Endothelial cell of umbilical vein (primary cell): Measurements from ENCODE around the gene TOMM20. TPM values are rescaled to one million over a fixed set of nuclear protein-coding genes. Genes with fewer than 3 reads are reported as not detected.

Source experiments
- BruUV-seq: library from RNA; stranded (reverse); fragments of 400-500 nt; replicated peaks from 2 replicates; lab custom pipeline; 2021; lab: Mats Ljungman, UMichigan
- CTCF ChIA-PET: fragments of 300-600, 350-600 bp; sonication (Branson Sonifier 250); formaldehyde crosslinking; loops from one replicate; lab custom pipeline; 2021; ENCODE audit warnings: antibody characterized with exemption, inconsistent platforms; lab: Charles Lee
- POLR2A ChIA-PET: fragments of 300-600, 350-600 bp; sonication (Branson Sonifier 250); formaldehyde crosslinking; loops from one replicate; lab custom pipeline; 2021; ENCODE audit warnings: antibody characterized with exemption, inconsistent platforms; lab: Charles Lee
- DNase-seq: peaks from one replicate; pipeline ENCODE4 v3.0.0-alpha.2; 2011; ENCODE audit warnings: low read depth, low spot score
- FAIRE-seq: peaks from 2 replicates; lab custom pipeline; 2011; peaks lifted over from hg19 to GRCh38; lab: Jason Lieb, UNC
- H2AFZ ChIP-seq: 2 replicates; pipeline ENCODE4 v1.6.0; 2012; ENCODE audit warnings: low read depth, low read length, control low read depth, inconsistent platforms
- H3K27ac ChIP-seq: 2 replicates; pipeline ENCODE4 v1.5.1; 2011; ENCODE audit warnings: low read depth, mild to moderate bottlenecking, control low read depth, low read length, moderate library complexity; ENCODE audit not compliant: insufficient read depth
- H3K27me3 ChIP-seq, 2 experiments: 2 replicates each; pipeline versions ENCODE4 v1.6.0 to v1.6.1; 2011; ENCODE audit warnings: low read length in 2 of 2, mixed read lengths in 1 of 2; ENCODE audit not compliant: control insufficient read depth in 2 of 2, insufficient read depth in 2 of 2
- H3K36me3 ChIP-seq, 2 experiments: 2 replicates in 1 of 2; 3 replicates in 1 of 2; pipeline ENCODE4 v1.5.1; 2011; ENCODE audit warnings: low read length in 2 of 2, mild to moderate bottlenecking in 1 of 2, moderate library complexity in 1 of 2; ENCODE audit not compliant: control insufficient read depth in 2 of 2, insufficient read depth in 2 of 2; ENCODE audit errors: extremely low read depth in 1 of 2
- H3K4me1 ChIP-seq: 3 replicates; pipeline ENCODE4 v1.5.1; 2011; ENCODE audit warnings: mild to moderate bottlenecking, low read length; ENCODE audit not compliant: control insufficient read depth, insufficient read depth; ENCODE audit errors: extremely low read depth
- H3K4me2 ChIP-seq: 2 replicates; pipeline ENCODE4 v1.6.1; 2011; ENCODE audit warnings: low read length, control low read depth, mixed read lengths; ENCODE audit not compliant: insufficient read depth
- H3K4me3 ChIP-seq, 3 experiments: fragments of 200-600 bp in 1 of 3; sonication (generic), shearing (Covaris generic) in 1 of 3; replicated peaks in 1 of 3; 2 replicates each; pipeline ENCODE4 v1.5.1; 2011 to 2016; ENCODE audit warnings: control low read depth in 3 of 3, low read length in 3 of 3, mild to moderate bottlenecking in 2 of 3, inconsistent platforms in 1 of 3, low read depth in 1 of 3, moderate library complexity in 1 of 3; ENCODE audit not compliant: insufficient read depth in 1 of 3
- H3K79me2 ChIP-seq: 2 replicates; pipeline ENCODE4 v1.6.0; 2012; ENCODE audit warnings: low read length, inconsistent platforms; ENCODE audit not compliant: control insufficient read depth, insufficient read depth
- H3K9ac ChIP-seq: replicated peaks from 2 replicates; pipeline ENCODE3; 2011; ENCODE audit warnings: low read length, control low read depth; ENCODE audit not compliant: insufficient read depth; ENCODE audit errors: extremely low read depth
- H3K9me1 ChIP-seq: replicated peaks from 3 replicates; pipeline ENCODE4 v1.6.0; 2011; ENCODE audit warnings: mild to moderate bottlenecking, low read length; ENCODE audit not compliant: control insufficient read depth, insufficient read depth; ENCODE audit errors: extremely low read depth
- H3K9me3 ChIP-seq: replicated peaks from 2 replicates; pipeline ENCODE4 v1.5.1; 2012; ENCODE audit warnings: low read length, inconsistent platforms; ENCODE audit not compliant: control insufficient read depth, insufficient read depth
- H4K20me1 ChIP-seq: replicated peaks from 2 replicates; pipeline ENCODE3; 2011; ENCODE audit warnings: mild to moderate bottlenecking, low read length; ENCODE audit not compliant: control insufficient read depth, insufficient read depth; ENCODE audit errors: extremely low read depth
- EZH2 ChIP-seq: IDR thresholded peaks from 2 replicates; pipeline ENCODE4 v1.6.1; 2012; ENCODE audit warnings: borderline replicate concordance, low read depth, mild to moderate bottlenecking, moderate library complexity, low read length, inconsistent platforms; ENCODE audit not compliant: severe bottlenecking
- FOS ChIP-seq: IDR thresholded peaks from 2 replicates; pipeline ENCODE4 v1.6.1; 2011; ENCODE audit warnings: mild to moderate bottlenecking, low read length, moderate library complexity, borderline replicate concordance; ENCODE audit not compliant: insufficient read depth
- GATA2 ChIP-seq: IDR thresholded peaks from 2 replicates; pipeline ENCODE4 v1.7.0; 2011; ENCODE audit warnings: low read depth, mild to moderate bottlenecking, moderate library complexity, mixed read lengths, low read length; ENCODE audit not compliant: insufficient read length, insufficient read depth
- JUN ChIP-seq: IDR thresholded peaks from 2 replicates; pipeline ENCODE4 v1.6.1; 2011; ENCODE audit warnings: borderline replicate concordance, low read depth; ENCODE audit not compliant: insufficient read length, insufficient read depth
- MYC ChIP-seq: IDR thresholded peaks from one replicate; pipeline ENCODE4 v1.6.1; 2011; ENCODE audit warnings: mild to moderate bottlenecking, low read depth, low read length
- POLR2A ChIP-seq: IDR thresholded peaks from 2 replicates; pipeline ENCODE4 v1.6.1; 2012; ENCODE audit warnings: low read depth, mild to moderate bottlenecking, control low read depth, low read length
- POLR2AphosphoS5 ChIP-seq: IDR thresholded peaks from 2 replicates; pipeline ENCODE4 v1.6.1; 2012; ENCODE audit warnings: low read depth, mild to moderate bottlenecking, control low read depth, low read length, moderate library complexity; ENCODE audit not compliant: insufficient read depth
- dilution Hi-C: fragments of 300-500 bp; cut with MboI; formaldehyde crosslinking; loops from one replicate; pipeline ENCODE4 v1.15.0; 2019; ENCODE audit warnings: low sequenced_read_pairs; ENCODE audit not compliant: extremely low pct_ligation_motif_present
- intact Hi-C: fragments of 100-400 bp; cut with micrococcal nuclease; formaldehyde crosslinking; loops from one replicate; pipeline ENCODE4 v1.10.0; 2022
- polyA plus RNA-seq, 4 experiments: library from polyadenylated mRNA; depleted of rRNA in 3 of 4; stranded (reverse) in 3 of 4; unstranded in 1 of 4; fragments of >200 nt; gene quantifications; 2 replicates each; pipeline versions ENCODE4 v1.2.1 to v1.2.3, GENCODE V29; 2011 to 2012; ENCODE audit warnings: missing spikeins in 1 of 4
- total RNA-seq: library from RNA; stranded (reverse); gene quantifications from 2 replicates; pipeline ENCODE4 v1.2.3, GENCODE V29; 2021
- TF ChIP-seq, protein P1 (sequence below): IDR thresholded peaks from 2 replicates; pipeline ENCODE4 v1.6.1; 2011; ENCODE audit not compliant: insufficient read depth, insufficient read length
- TF ChIP-seq, protein P2 (sequence below), 2 donors: IDR thresholded peaks; 1 replicate in 1 of 2; 2 replicates in 1 of 2; pipeline ENCODE4 v1.5.1; 2011; ENCODE audit warnings: low read length in 2 of 2, mild to moderate bottlenecking in 2 of 2, moderate library complexity in 2 of 2, control low read depth in 1 of 2, inconsistent platforms in 1 of 2, low read depth in 1 of 2; ENCODE audit not compliant: insufficient read depth in 1 of 2; ENCODE audit errors: extremely low read depth in 1 of 2

TOMM20 gene
- total and polyA plus RNA-seq, 2 donors (not counting 3 experiments of a cell fraction or from before 2014, with no cell fraction given), result 42.5 to 98.4 TPM

GRCh38 chr1:235168375-235168774 is 39.7 kb upstream of the TOMM20 start:
- H3K9ac ChIP-seq, result no peak overlapping the region
- H3K9me3 ChIP-seq, result no peaks in the 10 kb centered on the region
- H3K4me2 ChIP-seq, result no peak overlapping the region
- ChIA-PET CTCF (interaction anchor here (1.1 to 1.3 kb wide), 2 partner anchors 247 to 248 kb away, joined by 3 to 4 read pairs; no protein-coding TSS in a partner anchor), POLR2A (interaction anchor here (0.6 kb wide), 1 partner anchor 193 kb away, joined by 4 read pairs; no protein-coding TSS in a partner anchor)
- dilution Hi-C loops, result no loop called here
- DNase-seq (no peak), FAIRE-seq (no peak)
- H3K79me2 ChIP-seq, result no peaks in the 10 kb centered on the region
- H3K9me1 ChIP-seq, result no peaks in the 10 kb centered on the region
- no peaks in the 10 kb centered on the region for H4K20me1 ChIP-seq
- TF ChIP-seq, protein P1, sequence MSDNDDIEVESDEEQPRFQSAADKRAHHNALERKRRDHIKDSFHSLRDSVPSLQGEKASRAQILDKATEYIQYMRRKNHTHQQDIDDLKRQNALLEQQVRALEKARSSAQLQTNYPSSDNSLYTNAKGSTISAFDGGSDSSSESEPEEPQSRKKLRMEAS, result no peak
- TF ChIP-seq FOS, result no peak
- TF ChIP-seq GATA2, result no peak
- no peak for TF ChIP-seq MYC
- no peak for TF ChIP-seq JUN
- no peak for TF ChIP-seq EZH2
- no peak for TF ChIP-seq POLR2AphosphoS5
- TF ChIP-seq POLR2A, result no peak
- TF ChIP-seq, protein P2, sequence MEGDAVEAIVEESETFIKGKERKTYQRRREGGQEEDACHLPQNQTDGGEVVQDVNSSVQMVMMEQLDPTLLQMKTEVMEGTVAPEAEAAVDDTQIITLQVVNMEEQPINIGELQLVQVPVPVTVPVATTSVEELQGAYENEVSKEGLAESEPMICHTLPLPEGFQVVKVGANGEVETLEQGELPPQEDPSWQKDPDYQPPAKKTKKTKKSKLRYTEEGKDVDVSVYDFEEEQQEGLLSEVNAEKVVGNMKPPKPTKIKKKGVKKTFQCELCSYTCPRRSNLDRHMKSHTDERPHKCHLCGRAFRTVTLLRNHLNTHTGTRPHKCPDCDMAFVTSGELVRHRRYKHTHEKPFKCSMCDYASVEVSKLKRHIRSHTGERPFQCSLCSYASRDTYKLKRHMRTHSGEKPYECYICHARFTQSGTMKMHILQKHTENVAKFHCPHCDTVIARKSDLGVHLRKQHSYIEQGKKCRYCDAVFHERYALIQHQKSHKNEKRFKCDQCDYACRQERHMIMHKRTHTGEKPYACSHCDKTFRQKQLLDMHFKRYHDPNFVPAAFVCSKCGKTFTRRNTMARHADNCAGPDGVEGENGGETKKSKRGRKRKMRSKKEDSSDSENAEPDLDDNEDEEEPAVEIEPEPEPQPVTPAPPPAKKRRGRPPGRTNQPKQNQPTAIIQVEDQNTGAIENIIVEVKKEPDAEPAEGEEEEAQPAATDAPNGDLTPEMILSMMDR (IDR thresholded peaks at IDR 0.05; ENCODE audit: extremely low read depth in 1 of 2, insufficient read depth in 1 of 2, low read depth in 1 of 2, low read length in 2 of 2), result no peak
- no TSS peak for BruUV-seq
- no peak overlapping the region for H3K27ac ChIP-seq
- no peaks in the 10 kb centered on the region for H3K27me3 ChIP-seq
- peaks cover 2 to 4% of the 10 kb centered on the region in 2 experiments for H3K36me3 ChIP-seq
- intact Hi-C loops, result no loop called here
- H2AFZ ChIP-seq, result no peak overlapping the region
- no peak overlapping the region for H3K4me3 ChIP-seq
- H3K4me1 ChIP-seq, result no peaks in the 10 kb centered on the region
